ENCODE measurements around the gene CABP2.
"Not testable (repeated sequence)": the region's sequence is repeated elsewhere in the genome, so short reads cannot be mapped to it uniquely, and the experiment has no call there.

The CABP2 gene

GRCh38 chr11:67522844-67523555, at the start of gene CABP2:
CABP2 (minus strand) TSS chr11:67523446; CDS start chr11:67523326, 120 bp downstream.
- DNase-seq (ENCODE audit: low read depth, low spot score), result no peak

DNA sequence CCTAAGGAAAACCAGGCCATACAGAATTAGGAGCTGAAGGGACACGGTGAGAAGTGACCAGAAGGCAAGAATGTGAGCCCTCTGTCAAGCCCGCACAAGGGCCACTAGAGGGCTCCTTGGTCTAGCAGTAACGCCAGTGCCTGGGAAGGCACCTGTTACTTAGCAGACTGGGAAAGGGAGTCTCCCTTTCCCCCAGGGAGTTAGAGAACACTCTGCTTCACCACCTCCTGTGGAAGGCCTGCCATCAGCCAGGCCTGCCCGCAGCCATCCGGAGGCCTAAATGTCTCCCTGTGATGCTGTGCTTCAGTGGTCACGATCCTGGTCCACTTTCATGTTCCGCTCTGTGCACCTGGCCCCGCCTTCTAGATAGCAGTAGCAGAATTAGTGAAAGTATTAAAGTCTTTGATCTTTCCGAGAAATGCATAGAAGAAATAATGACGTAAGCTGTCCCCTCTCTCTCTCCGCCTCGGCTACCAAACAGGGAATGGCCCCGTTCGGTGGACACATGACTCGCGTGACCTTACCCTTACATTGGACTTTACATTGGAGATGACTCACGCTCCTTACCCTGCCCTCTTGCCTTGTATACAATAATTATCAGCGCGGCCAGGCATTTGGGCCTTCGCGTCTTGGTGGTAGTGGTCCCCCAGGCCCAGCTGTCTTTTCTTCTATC, 49.6 kb upstream of the CABP2 start:
- DNase-seq (ENCODE audit: low read depth, low spot score), result no peak

DNA sequence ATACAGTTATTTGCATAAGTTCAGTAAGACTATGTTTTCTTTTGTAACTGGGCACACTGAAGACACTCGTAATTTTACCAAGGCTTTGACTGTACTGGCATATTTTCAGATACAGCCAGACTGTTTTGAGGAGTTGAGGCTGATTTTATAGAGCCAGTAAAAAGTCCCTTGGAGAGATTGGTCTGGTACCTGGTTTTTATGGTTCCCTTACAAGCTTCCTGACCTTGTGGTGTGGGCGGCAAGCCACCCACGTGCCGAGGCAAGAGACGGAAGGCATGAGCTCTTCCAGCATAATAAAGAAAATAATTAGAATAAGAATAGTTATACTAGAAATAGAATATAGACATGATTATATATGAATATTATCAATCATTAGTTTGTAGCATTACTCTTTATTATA, 49.1 kb upstream of the CABP2 start:
- no peak for DNase-seq (ENCODE audit: low read depth, low spot score)

DNA sequence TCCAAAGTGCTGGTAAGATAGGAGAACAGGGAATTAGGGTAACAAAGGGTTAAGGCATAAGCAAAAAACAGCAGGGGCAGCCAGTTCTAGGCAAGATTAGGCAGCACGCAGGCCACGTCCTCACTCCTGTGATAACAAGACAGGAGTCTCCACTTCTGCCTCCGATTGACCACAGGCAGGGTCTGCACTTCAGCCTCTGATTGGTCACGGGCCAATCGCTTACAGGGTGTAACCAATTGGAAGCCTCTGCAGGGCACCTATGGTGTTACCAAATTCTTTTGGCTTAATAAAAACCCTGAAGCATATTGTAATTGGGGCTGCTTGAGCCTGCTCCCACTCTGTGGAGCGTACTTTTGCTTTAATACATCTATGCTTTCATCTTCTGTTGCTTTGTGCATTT, 48.2 kb upstream of the CABP2 start:
- DNase-seq (ENCODE audit: low read depth, low spot score), result no peak

GRCh38 chr11:67564230-67564629, 41.0 kb upstream of the CABP2 start:
- DNase-seq (ENCODE audit: low read depth, low spot score), result no peak

GRCh38 chr11:67563705-67564114, 40.5 kb upstream of the CABP2 start:
- not testable (repeated sequence) for DNase-seq (ENCODE audit: low read depth, low spot score)

- no peak for DNase-seq (ENCODE audit: low read depth, low spot score)
Measured at GRCh38 chr11:67562963-67563704, 39.9 kb upstream of the CABP2 start.

DNA sequence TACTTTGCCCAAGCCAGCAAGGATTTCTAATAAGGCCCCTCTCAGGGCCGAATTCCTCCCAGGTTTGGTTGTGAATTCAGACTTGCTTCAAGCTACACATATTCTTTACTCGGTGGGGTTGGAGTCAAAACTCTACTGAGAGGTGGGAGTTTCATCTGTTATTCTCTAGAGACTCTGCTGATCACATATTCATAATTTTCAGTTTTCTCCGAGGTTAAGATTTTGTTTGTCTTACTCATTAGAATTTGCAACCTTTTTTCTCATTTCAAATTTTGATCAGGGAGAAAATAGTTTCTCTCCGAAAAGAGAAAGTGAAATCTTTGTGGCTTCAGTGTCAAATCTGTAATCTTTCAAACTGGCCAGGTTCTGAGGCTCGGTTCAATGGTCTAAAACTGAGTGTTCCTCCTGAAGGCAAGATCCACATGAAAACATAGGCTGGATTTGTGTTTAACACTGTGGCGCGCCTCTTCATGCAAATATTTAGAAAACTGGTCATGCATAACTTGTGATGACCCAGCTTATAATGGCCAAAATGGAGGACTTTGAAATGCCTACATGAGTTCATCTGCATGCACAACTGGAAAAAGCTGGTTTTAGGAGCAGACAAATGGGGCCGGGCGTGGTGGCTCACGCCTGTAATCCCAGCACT, 38.8 kb upstream of the CABP2 start:
- no peak for DNase-seq (ENCODE audit: low read depth, low spot score)

DNA sequence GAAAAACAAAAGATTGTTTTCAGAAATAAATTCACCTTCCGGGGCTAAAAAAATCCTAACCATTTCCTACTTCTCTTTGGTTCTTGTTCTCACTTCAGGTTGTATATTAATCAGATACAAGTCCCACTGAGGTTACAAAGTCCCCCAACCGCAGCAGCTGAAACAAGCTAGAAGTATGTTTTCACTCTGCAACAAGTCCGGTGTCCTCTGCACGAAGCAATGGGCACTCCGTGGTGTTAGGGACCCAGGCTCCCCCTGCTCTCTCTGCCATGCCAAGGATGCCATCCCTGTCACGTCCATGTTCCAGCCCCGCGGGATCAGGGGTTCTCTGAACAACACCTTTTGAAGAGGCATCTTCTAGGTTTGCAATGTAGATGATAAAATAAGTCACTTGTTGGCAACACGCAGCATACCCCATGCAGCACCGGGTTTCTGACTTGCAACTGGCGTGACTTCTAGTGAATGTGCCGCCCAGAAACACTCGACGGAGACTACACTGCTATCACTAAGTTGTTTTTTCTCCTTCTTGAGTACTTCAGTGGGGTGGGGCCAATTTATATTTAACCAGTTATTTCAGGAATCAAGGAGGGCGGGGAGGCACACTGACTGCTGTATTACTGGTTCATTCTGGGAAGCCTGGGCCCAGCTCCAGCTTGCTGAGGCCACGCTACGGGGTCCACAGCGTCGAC, 35.0 kb upstream of the CABP2 start:
- DNase-seq (ENCODE audit: low read depth, low spot score), result no peak

GRCh38 chr11:67556244-67556643, 33.0 kb upstream of the CABP2 start:
- no peak for DNase-seq (ENCODE audit: low read depth, low spot score)

- DNase-seq (ENCODE audit: low read depth, low spot score), result not testable (repeated sequence)
Measured at GRCh38 chr11:67551697-67552096, 28.5 kb upstream of the CABP2 start.

GRCh38 chr11:67551127-67551526, 27.9 kb upstream of the CABP2 start:
- DNase-seq (ENCODE audit: low read depth, low spot score), result no peak

DNA sequence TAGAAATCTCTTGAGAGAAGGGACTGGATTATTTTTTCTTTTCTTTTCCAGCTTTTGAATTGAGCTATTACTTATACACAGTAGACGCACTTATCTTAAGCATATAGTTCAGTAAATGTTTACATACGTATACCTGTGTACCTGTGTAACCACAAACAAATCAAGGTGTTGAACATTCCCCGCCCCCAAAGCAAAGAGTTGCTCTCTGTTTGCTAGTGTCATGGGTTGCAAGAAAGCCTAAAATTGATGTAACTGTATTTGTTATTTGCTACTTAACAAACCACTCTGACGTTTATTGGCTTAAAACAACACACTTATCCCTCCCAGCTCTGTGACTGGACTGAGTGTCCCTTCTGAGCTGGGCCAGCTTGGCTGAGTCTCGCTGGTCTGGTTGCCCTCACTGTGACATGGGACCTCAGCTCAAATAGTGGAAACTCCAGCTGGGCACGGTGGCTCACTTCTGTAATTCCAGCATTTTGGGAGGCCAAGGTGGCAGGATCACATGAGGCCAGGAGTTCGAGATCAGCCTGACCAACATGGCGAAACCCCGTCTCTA, 25.4 kb upstream of the CABP2 start:
- DNase-seq (ENCODE audit: low read depth, low spot score), result no peak

DNA sequence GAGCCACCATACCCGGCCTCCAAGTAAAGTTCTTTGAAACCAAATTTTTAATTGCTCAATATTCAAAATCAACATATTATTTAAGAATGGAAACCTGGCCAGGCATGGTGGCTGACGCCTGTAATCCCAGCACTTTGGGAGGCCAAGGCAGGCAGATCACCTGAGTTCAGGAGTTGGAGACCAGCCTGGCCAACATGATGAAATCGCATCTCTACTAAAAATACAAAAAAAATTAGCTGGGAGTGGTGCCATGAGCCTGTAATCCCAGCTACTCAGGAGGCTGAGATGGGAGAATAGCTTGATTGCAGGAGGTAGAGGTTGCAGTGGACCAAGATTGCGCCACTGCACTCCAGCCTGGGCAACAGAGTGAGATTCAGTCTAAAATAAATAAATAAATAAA, 24.9 kb upstream of the CABP2 start:
- DNase-seq (ENCODE audit: low read depth, low spot score), result not testable (repeated sequence)

DNA sequence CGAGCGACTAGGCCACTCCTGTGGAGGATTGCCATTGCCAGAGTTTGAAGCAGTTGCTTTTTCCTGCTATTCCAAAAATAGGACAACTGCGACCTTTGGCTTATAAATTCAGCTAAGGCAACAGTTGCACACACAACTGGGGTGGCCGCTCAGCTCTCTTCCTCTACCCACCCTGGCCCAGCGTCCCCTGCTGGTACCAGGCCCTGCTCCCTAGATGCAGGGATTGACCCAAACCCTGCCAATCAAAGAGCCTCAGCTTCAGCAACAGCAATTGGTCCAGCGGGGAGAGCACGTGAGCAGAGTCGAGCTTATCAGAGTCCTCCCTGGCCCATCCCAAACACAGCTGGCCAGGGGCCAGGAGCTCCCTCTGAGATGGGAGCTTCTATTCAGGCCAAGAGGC, 22.0 kb upstream of the CABP2 start:
- DNase-seq (ENCODE audit: low read depth, low spot score), result no peak

GRCh38 chr11:67544616-67545242, 21.5 kb upstream of the CABP2 start:
- no peak for DNase-seq (ENCODE audit: low read depth, low spot score)

DNA sequence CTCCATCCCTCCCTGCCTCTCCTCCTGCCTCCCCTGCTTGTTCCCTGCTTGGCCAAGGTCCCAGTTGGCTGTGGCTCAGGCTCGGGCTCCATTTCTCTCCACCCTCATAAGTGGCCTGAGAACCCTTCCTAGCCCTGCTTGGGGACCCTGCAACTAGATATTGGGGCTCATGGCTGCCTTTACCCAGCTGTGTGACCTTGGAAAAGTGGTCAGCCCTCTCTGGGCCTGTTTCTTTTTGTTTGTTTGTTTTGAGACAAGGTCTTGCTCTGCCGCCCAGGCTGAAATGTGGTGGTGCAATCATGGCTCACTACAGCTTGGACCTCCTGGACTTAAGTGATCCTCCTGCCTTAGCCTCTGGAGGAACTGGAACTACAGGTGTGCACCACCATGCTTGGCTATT, 20.3 kb upstream of the CABP2 start:
- DNase-seq (ENCODE audit: low read depth, low spot score), result no peak

DNA sequence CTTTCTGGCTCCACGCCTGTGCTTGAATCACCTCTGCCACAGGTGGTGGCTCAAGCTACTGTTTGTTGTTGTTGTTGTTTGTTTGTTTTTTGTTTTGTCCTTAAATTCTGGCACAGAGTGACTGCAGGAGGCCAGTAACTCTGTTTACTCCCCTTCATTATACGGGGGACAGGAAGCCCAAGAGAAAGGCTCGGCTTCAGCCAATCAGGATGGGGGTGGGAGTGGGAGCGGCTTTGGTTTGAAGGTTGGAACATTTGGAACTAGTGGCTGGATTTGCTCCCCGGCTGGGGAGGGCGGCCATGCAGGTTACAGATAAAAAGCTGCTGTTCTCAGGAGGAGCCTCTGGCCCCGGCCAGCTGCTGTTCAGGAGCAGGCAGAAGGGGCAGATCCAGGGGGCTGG, 19.7 kb upstream of the CABP2 start:
- no peak for DNase-seq (ENCODE audit: low read depth, low spot score)

GRCh38 chr11:67542169-67542568, 18.9 kb upstream of the CABP2 start:
- no peak for DNase-seq (ENCODE audit: low read depth, low spot score)

DNA sequence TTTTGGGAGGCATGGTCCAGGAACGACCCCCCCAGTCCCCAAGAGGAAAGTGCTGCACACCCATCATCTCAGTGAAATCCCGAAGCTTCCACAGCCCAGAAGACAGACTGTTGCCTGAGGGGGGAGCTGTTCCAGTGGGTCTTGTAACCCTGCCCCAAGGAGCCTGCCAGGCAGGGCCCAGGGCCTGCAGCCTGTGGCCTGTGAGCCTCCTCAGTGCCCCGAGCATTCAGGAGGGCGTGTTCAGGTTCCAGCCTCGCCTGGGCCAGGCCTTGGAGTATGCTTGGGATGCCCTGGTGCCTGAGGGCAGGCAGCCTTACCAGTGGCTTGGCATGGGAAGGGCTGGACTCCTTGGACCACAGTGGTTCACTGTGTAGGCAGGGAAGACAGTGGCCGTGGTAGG, 18.0 kb upstream of the CABP2 start:
- no peak for DNase-seq (ENCODE audit: low read depth, low spot score)

- DNase-seq (ENCODE audit: low read depth, low spot score), result no peak
Measured at GRCh38 chr11:67539550-67539949, 16.3 kb upstream of the CABP2 start.
